Mononuclear cell (primary cell): ENCODE data around the gene PALLD. TPM values are rescaled to one million over a fixed set of nuclear protein-coding genes. Genes with fewer than 3 reads are reported as not detected.
"Not testable (repeated sequence)": the region's sequence is repeated elsewhere in the genome, so short reads cannot be mapped to it uniquely, and the experiment has no call there.

Experiments
- H3K27me3 ChIP-seq: 2 replicates; pipeline ENCODE4 v1.6.0; 2011; ENCODE audit warnings: low read length, control low read depth; ENCODE audit not compliant: insufficient read depth
- H3K4me1 ChIP-seq: 2 replicates; pipeline ENCODE4 v1.5.1; 2011; ENCODE audit warnings: mild to moderate bottlenecking, low read length, control low read depth; ENCODE audit not compliant: insufficient read depth
- H3K4me3 ChIP-seq: 2 replicates; pipeline ENCODE4 v1.5.1; 2011; ENCODE audit warnings: mild to moderate bottlenecking, low read length, moderate library complexity
- H3K9me3 ChIP-seq: 2 replicates; pipeline ENCODE4 v1.5.1; 2011; ENCODE audit warnings: low read depth, mild to moderate bottlenecking, control low read depth, low read length
- total RNA-seq: library from RNA; depleted of rRNA; stranded (reverse); fragments of >200 nt; gene quantifications from one replicate; pipeline ENCODE4 v1.2.3, GENCODE V29; 2012

PALLD gene
- total RNA-seq, 1 donor = 1.8 TPM

DNA sequence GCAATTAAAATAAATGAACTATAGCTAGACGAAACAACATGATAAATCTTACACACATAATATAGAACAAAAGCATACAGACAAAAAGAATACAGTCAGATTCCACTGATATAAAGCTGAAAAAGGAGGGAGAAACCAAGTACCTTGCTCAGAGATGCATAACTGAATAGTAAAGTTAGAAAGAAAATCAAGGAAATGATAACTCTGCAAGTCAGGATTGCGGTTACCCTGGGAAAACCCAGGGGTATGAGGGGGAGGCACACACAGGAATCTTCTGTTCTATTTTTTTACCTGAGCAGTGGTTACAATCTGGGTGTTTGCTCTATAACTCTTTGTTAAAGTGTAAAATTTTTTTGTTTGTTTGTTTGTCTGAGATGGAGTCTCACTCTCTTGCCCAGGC lies 304.1 kb downstream of the PALLD start:
- H3K27me3 ChIP-seq = no peaks in the 10 kb centered on the region
- peaks cover 39% of the 10 kb centered on the region for H3K4me1 ChIP-seq
- no peaks in the 10 kb centered on the region for H3K9me3 ChIP-seq
- no peak overlapping the region for H3K4me3 ChIP-seq

DNA sequence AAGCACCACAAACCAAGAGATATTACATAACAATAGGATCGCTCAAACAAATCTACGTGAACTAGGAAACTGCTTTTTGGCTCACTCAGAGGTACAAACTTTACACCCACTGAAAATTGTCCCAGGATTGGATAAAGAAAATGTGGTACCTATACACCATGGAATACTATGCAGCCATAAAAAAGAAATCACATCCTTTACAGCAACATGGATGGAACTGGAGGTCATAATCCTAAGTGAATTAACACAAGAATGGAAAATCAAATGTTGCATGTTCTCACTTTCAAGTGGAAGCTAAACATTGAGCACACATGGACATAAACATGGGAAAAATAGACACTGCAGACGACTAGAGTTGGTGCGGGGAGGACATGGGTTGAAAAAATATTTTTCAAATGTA lies 305.4 kb downstream of the PALLD start:
- Histone ChIP-seq H3K4me3 (no peak overlapping the region), H3K27me3 (no peaks in the 10 kb centered on the region), H3K4me1 (peaks cover 26% of the 10 kb centered on the region), H3K9me3 (no peaks in the 10 kb centered on the region)

DNA sequence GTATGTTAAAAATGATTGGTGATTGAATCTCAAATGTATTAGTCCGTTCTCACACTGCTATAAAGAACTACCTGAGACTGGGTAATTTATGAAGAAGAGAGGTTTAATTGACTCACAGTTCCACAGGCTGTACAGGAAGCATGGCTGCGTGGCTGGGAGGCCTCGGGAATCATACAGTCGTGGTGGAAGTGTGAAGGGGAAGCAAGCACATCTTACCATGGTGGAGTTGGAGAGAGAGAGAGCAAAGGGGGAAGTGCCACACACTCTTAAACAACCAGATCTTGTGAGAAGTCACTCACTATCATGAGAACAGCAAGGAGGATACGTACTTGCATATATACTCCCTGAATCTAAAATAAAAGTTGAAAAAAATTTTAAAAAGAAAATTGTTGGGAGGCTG lies 306.2 kb downstream of the PALLD start:
- not testable (repeated sequence) for H3K9me3 ChIP-seq, H3K4me3 ChIP-seq, H3K27me3 ChIP-seq
- peaks cover 18% of the 10 kb centered on the region for H3K4me1 ChIP-seq

DNA sequence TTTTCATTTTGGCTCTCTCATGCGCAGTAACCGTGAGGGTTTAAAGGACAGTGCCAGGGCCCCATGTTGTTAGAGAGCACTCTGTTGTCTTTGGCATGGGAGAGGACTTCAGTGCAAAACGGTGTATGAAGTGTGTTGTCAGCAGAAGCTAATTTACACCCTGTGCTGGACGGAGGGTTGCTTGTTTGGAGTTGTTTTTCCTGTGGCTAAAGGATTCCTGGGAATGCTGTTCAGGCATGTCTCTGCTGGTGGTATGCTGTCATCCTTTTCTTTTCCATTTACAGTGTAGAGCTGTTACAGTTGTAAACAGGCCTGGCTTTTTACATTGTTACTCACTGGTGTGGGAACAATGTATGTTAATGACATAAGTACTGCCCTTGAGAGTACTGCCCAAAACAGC lies 306.9 kb downstream of the PALLD start:
- H3K27me3 ChIP-seq = no peaks in the 10 kb centered on the region
- no peak overlapping the region for H3K4me3 ChIP-seq
- H3K4me1 ChIP-seq = peaks cover 18% of the 10 kb centered on the region
- no peaks in the 10 kb centered on the region for H3K9me3 ChIP-seq

DNA sequence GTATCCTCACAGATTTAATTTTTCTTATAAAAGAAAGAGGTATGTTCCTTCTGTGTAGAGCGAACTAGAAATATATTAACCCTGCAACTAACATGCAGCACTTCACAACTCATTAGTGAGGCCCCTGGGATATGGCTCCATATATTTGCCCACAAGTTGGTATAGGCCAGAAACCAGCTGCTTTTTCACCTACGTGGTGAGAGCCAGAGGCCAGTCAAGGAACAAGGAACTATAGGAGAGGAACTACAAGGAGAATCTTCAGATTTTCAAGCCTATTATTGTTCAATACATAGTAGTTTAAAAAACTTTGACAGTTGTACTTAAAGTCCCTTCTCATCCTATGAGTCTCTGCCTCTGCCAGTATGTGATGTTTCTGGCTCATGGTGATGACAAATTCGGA lies 307.3 kb downstream of the PALLD start:
- no peaks in the 10 kb centered on the region for H3K9me3 ChIP-seq
- H3K27me3 ChIP-seq = no peaks in the 10 kb centered on the region
- H3K4me3 ChIP-seq = no peak overlapping the region
- peaks cover 17% of the 10 kb centered on the region for H3K4me1 ChIP-seq

DNA sequence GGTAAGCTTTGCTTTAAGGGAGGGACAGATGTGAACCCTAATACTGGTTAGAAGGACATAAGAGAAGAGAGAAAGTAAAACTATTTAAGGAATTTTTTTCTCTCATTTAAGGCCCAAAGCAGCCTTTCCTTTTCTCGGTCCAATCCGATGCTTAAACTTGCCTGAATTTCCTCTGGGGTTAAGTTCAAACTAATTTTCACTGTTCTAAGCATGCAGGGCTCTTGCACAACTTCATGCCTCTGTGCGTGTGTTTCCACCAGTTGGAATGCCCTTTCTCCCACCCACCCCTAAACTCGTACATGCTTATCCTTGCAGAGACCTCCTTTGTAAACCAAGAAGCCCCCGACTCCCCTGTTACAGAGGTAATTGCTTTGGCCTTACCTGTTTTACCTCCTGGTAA lies 308.5 kb downstream of the PALLD start:
- H3K9me3 ChIP-seq = no peaks in the 10 kb centered on the region
- no peaks in the 10 kb centered on the region for H3K27me3 ChIP-seq
- H3K4me1 ChIP-seq = peaks cover 14% of the 10 kb centered on the region
- H3K4me3 ChIP-seq = no peak overlapping the region

DNA sequence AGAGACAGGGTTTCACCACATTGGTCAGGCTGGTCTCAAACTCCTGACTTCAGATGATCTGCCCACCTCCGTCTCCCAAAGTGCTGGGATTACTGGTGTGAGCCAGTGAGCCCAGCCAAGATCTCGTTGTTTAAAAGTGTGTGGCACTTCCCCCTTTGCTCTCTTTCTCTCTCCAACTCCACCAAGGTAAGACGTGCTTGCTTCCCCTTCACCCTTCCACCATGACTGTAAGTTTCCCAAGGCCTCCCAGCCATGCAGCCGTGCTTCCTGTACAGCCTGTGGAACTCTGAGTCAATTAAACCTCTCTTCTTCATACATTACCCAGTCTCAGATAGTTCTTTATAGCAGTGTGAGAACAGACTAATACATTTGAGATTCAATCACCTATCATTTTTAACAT lies 309.4 kb downstream of the PALLD start:
- H3K4me3 ChIP-seq, H3K9me3 ChIP-seq: not testable (repeated sequence)

DNA sequence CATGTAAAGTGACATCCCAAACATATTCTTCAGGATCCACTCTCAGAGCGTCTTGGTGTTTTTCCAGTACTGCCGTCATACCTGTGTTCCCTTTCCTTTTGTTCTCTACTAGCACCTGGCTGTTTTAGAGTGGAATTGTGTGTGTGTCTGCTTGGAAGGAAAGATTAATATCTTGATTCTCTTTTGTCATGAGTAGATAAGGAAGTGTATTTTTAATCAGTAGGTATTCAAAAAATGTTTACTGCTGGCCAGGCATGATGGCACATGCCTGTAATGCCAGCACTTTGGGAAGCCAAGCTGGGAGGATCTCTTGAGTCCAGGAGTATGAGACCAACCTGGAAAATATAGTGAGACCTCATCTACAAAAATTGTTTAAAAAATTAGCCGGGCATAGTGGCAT lies 314.4 kb downstream of the PALLD start:
- no peaks in the 10 kb centered on the region for H3K27me3 ChIP-seq
- no peaks in the 10 kb centered on the region for H3K4me1 ChIP-seq
- no peak overlapping the region for H3K4me3 ChIP-seq
- no peaks in the 10 kb centered on the region for H3K9me3 ChIP-seq

More for the DNA sequence above, 309.4 kb downstream of the PALLD start:
- peaks cover 14% of the 10 kb centered on the region for H3K4me1 ChIP-seq
- not testable (repeated sequence) for H3K27me3 ChIP-seq

DNA sequence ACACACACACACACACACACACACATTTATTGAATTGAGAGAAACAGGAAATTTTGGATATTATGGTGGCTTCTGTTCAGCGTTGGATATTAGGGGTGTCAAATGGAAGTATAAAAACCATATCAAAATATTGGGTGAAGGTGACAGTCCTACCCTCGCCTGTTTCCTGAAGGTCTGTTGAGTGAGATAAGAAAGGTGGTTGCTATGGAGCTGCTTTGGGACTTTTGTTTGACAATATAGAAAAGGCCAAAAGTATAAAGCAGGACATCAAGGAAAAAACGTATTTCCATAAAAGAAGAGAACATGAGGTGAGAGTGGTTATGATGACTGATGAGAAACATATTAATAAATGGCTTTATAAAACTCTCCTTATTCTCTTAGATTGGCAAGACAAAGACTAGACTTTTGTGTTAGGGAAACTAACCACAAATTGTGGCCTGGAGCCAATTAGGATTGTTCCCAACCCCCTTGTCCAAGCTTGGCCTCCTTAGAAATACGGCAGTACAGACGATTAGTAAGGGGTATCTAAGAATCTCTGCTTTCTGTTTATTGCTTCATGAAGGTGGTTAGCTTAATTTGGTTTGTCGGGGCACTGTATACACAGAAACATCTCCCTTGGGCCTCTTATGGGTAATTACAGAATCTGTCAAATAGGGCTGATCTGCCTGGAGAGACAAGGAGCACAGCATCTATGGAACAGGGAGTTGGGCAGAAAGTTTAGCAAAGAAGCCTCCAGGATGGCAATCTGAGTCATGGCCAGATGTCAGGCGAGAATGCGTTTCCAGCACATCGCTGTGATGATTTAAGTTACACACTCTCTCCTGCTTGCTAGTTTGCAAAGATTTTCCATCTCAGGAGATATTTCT lies 315.2 kb downstream of the PALLD start:
- Histone ChIP-seq H3K9me3 (no peaks in the 10 kb centered on the region), H3K27me3 (no peaks in the 10 kb centered on the region), H3K4me3 (no peak overlapping the region), H3K4me1 (peaks cover 6% of the 10 kb centered on the region)

DNA sequence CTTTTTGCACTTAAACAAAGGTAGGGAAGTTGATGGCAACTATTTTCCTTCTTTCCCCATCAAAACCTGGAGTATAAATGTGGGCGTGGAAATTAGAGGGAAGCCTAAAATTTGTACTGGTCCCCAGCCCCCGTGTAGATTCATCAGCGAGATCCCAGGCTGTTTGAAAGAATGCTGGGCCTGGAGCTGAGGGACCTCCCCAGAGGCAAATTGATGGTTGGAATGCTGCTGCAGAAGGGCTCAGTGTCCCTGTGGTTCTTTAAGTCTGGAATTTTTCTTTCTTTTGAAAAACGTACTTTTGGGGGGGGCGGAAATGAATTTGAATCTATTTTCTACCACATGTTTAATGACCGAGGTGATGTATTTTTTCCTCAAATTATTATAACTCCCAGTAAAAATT lies 316.0 kb downstream of the PALLD start:
- Histone ChIP-seq H3K4me1 (peaks cover 7% of the 10 kb centered on the region), H3K4me3 (no peak overlapping the region), H3K27me3 (peaks cover 5% of the 10 kb centered on the region), H3K9me3 (no peaks in the 10 kb centered on the region)

DNA sequence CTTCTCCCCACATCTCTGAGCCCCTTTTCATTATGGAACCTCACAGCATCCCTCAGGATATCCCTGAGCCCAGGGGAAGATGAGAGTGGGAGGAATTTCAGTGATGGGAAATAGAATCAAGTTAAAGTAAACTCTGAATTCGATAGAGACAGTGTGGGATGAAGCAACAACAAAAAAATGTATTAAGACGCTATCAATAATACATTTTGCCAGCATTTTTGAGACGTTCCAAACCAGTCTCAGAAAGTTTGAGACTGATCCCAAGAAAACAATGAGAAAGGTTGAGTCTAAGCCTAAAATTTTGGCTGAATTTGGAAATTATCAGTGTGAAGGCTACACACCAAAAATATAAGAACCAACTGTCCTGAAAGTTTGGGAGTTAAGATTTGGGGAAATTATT lies 317.0 kb downstream of the PALLD start:
- Histone ChIP-seq H3K9me3 (no peaks in the 10 kb centered on the region), H3K4me3 (no peak overlapping the region), H3K27me3 (peaks cover 10% of the 10 kb centered on the region), H3K4me1 (peaks cover 7% of the 10 kb centered on the region)

DNA sequence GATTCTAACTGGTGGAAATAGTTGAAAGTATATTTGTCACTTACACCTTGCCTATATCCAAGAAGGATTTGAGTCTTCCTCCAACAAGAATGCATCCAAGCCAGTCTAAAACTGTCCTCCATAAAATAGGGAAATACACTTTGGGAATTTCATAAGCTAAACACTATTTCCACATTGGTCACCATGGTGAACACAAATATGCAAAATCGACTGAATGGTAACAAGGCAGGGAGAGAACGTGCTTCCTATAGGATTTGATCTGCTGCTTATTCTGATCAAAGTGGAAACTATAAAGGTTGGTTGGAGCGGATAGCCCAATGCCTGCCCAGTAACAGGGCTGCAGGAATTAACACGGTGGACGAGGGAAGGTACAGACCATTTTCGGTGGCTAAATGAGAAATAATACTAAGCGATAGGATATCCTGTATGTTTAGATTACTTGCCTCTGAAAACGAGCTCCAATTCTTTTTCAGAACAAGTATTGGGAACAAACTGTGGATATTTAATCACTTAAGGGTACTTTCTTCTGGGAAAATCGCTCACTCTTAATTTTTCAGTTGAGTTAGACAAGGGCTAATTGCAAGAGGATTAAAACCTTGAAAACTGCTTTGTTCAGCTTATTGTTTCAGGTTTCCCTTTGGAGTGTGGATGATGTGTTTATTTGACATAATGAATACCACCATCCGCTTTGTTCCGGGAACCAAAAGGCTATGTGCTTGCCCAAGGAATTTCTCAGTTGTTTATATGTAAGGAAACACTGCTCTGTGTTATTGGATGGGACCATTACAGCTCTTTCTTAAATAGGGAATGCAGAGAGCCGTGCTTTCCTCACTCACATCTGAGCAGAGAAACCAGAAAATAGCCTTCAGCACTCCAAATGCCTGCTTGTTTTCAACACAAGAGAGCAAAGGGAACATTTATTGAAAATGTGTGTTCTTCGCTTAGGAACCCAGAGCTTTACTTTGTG lies 318.8 kb downstream of the PALLD start:
- H3K4me1 ChIP-seq = peaks cover 7% of the 10 kb centered on the region
- H3K27me3 ChIP-seq = peaks cover 12% of the 10 kb centered on the region
- H3K4me3 ChIP-seq = no peak overlapping the region
- H3K9me3 ChIP-seq = no peaks in the 10 kb centered on the region

DNA sequence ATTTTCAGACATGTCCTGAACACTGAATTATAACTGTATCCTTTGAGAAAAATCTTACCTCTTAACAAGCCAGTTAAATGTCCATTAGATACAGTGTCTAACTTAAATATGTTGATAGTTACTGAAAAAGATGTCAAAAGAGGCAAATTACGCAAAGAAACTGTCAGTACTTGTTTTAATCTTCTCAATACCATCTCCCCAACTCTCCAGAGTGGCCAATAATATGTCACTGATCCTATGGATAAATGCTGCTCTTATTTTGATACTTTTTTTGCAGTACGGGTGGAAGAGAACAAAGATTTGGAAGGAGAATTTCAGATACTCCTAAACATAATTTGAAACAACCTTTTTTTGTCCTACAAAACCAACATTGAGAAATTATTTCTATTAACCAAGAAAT lies 320.5 kb downstream of the PALLD start:
- no peaks in the 10 kb centered on the region for H3K9me3 ChIP-seq
- peaks cover 7% of the 10 kb centered on the region for H3K4me1 ChIP-seq
- peaks cover 12% of the 10 kb centered on the region for H3K27me3 ChIP-seq
- no peak overlapping the region for H3K4me3 ChIP-seq

DNA sequence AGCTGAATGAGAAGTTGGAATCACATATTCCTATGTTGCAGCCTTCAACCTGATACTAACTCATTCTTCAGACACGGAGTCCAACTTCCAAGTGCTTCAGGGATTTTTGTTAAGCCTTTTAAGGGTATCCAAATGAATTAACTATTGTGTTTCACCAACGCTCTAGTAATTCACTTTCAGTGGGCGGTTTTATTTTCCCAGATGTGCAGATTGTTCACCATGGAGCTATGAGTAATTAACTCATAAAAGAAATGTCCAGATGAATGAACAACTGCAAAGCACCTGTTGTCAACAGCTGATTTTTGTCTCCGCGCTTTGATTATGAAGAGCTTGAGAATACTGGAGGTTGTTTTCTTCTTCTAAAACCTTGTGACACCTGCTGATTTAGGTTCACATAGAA lies 325.6 kb downstream of the PALLD start:
- H3K27me3 ChIP-seq = peaks cover 10% of the 10 kb centered on the region
- H3K4me3 ChIP-seq = no peak overlapping the region
- no peaks in the 10 kb centered on the region for H3K9me3 ChIP-seq
- H3K4me1 ChIP-seq = no peaks in the 10 kb centered on the region

DNA sequence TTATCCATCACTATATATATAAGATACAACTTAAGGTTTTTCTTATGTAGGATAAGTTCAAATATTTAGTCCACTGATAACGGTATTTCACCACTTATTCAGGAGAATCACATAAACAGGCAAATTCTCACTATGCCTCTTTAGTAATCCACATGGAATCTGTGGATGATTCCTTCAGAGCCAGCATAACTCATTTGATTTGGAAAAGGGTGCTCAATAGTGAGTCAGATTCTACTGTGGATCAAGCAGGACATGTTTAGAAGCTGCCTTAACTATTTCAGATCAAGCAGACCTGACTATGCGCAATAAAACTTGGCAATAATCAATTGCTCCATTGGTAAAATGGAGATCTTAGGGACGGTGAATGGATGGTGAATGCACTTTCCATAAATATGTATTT lies 329.1 kb downstream of the PALLD start:
- peaks cover 3% of the 10 kb centered on the region for H3K4me1 ChIP-seq
- no peaks in the 10 kb centered on the region for H3K9me3 ChIP-seq
- H3K27me3 ChIP-seq = peaks cover 5% of the 10 kb centered on the region
- H3K4me3 ChIP-seq = no peak overlapping the region
